Measurements from ENCODE around the gene ZBTB37. TPM values are rescaled to one million over a fixed set of nuclear protein-coding genes. Genes with fewer than 3 reads are reported as not detected.

The ZBTB37 gene
- 10.9 TPM for total RNA-seq
- polyA plus RNA-seq (ENCODE audit: insufficient read depth in 1 of 8, insufficient read length in 8 of 8, low replicate concordance in 1 of 8) = 1 to 10 TPM; 2.6 to 6.0 (median 4.4) TPM
- long read RNA-seq, donor 1 = 0 reads
- long read RNA-seq, donor 2 = 0 reads
- long read RNA-seq, donor 3, partial matches to known transcripts = 0 of 1 reads
- long read RNA-seq, donor 3, other reads (novel, unspliced or antisense) = 0 of 1 reads
- long read RNA-seq, donor 4 = 0 reads
- long read RNA-seq, donor 5 = 0 reads
- long read RNA-seq, donor 6 = 0 reads
- long read RNA-seq, donor 7 = 0 reads
- long read RNA-seq, donor 8 = 0 reads
- long read RNA-seq, donor 9 = 0 reads
- long read RNA-seq, donor 10 = 0 reads
- long read RNA-seq, donor 11 = 0 reads

- WGBS (ENCODE audit: insufficient coverage) = 0% methylated on average over 35 of the region's 53 CpGs
- peaks cover 15% of the 10 kb centered on the region for H3K4me1 ChIP-seq (ENCODE audit: control insufficient read depth, insufficient read depth, low read length)
- H3K27me3 ChIP-seq (ENCODE audit: control insufficient read depth, insufficient read depth, low read length) = no peaks in the 10 kb centered on the region
- H3K27ac ChIP-seq (ENCODE audit: low read length) = peak within 1 kb of the TSS; percentile 97
- no peak for DNase-seq
- peak within 1 kb of the TSS; percentile 84 for H3K4me3 ChIP-seq (ENCODE audit: low read length)
- H3K9me3 ChIP-seq (replicated peaks; ENCODE audit: control insufficient read depth, low read depth, low read length) = no peaks in the 10 kb centered on the region
- peaks cover 42% of the 10 kb centered on the region for H3K36me3 ChIP-seq (ENCODE audit: control insufficient read depth, insufficient read depth, low read length)
These were observed at the start of gene ZBTB37 for GRCh38 chr1:173868266-173869020. ZBTB37 (plus strand) TSS chr1:173868380; CDS start chr1:173870226, 1,846 bp downstream.

- no CpG with 5 or more reads among the region's 1 CpG for WGBS (ENCODE audit: insufficient coverage)
- H3K4me1 ChIP-seq (ENCODE audit: control insufficient read depth, insufficient read depth, low read length) = peaks cover 3% of the 10 kb centered on the region
- H3K9me3 ChIP-seq (replicated peaks; ENCODE audit: control insufficient read depth, low read depth, low read length) = peaks cover 3% of the 10 kb centered on the region
- no peak overlapping the region for H3K4me3 ChIP-seq (ENCODE audit: low read length)
- H3K27ac ChIP-seq (ENCODE audit: low read length) = no peak overlapping the region
- no peaks in the 10 kb centered on the region for H3K27me3 ChIP-seq (ENCODE audit: control insufficient read depth, insufficient read depth, low read length)
- peaks cover 2% of the 10 kb centered on the region for H3K36me3 ChIP-seq (ENCODE audit: control insufficient read depth, insufficient read depth, low read length)
- DNase-seq = no peak
These were observed 49.7 kb upstream of the ZBTB37 start for GRCh38 chr1:173818459-173818858.

GRCh38 chr1:173821680-173822079 lies 46.5 kb upstream of the ZBTB37 start:
- peaks cover 2% of the 10 kb centered on the region for H3K36me3 ChIP-seq (ENCODE audit: control insufficient read depth, insufficient read depth, low read length)
- no peaks in the 10 kb centered on the region for H3K9me3 ChIP-seq (replicated peaks; ENCODE audit: control insufficient read depth, low read depth, low read length)
- no peak for DNase-seq
- H3K4me1 ChIP-seq (ENCODE audit: control insufficient read depth, insufficient read depth, low read length) = peaks cover 12% of the 10 kb centered on the region
- 88% methylated on average over 4 of the region's 4 CpGs for WGBS (ENCODE audit: insufficient coverage)
- no peak overlapping the region for H3K4me3 ChIP-seq (ENCODE audit: low read length)
- no peaks in the 10 kb centered on the region for H3K27me3 ChIP-seq (ENCODE audit: control insufficient read depth, insufficient read depth, low read length)
- no peak overlapping the region for H3K27ac ChIP-seq (ENCODE audit: low read length)

- Histone ChIP-seq H3K9me3 (replicated peaks; ENCODE audit: control insufficient read depth, low read depth, low read length) (no peaks in the 10 kb centered on the region), H3K27ac (ENCODE audit: low read length) (peak overlapping the region; percentile 98), H3K27me3 (ENCODE audit: control insufficient read depth, insufficient read depth, low read length) (no peaks in the 10 kb centered on the region), H3K4me3 (ENCODE audit: low read length) (peak overlapping the region; percentile 80), H3K4me1 (ENCODE audit: control insufficient read depth, insufficient read depth, low read length) (peaks cover 12% of the 10 kb centered on the region), H3K36me3 (ENCODE audit: control insufficient read depth, insufficient read depth, low read length) (peaks cover 2% of the 10 kb centered on the region)
- no peak for DNase-seq
- WGBS (ENCODE audit: insufficient coverage) = 0% methylated on average over 20 of the region's 25 CpGs
These were observed 44.3 kb upstream of the ZBTB37 start for GRCh38 chr1:173823781-173824314.

GRCh38 chr1:173824315-173825081 lies 43.7 kb upstream of the ZBTB37 start, which contains the start of the genes CENPL and DARS2:
CENPL (minus strand) TSS chr1:173824883; CDS start chr1:173811299, 13,584 bp downstream.
DARS2 (plus strand) TSS chr1:173824673; CDS start chr1:173825230, 557 bp downstream.
- Histone ChIP-seq H3K36me3 (ENCODE audit: control insufficient read depth, insufficient read depth, low read length) (no peaks in the 10 kb centered on the region), H3K27ac (ENCODE audit: low read length) (peak within 1 kb of the TSS; percentile 98), H3K4me1 (ENCODE audit: control insufficient read depth, insufficient read depth, low read length) (peaks cover 12% of the 10 kb centered on the region), H3K4me3 (ENCODE audit: low read length) (peak within 1 kb of the TSS; percentile 80), H3K9me3 (replicated peaks; ENCODE audit: control insufficient read depth, low read depth, low read length) (no peaks in the 10 kb centered on the region), H3K27me3 (ENCODE audit: control insufficient read depth, insufficient read depth, low read length) (no peaks in the 10 kb centered on the region)
- under 1% methylated on average over 44 of the region's 55 CpGs for WGBS (ENCODE audit: insufficient coverage)
- peak; percentile 100 for DNase-seq

- H3K36me3 ChIP-seq (ENCODE audit: control insufficient read depth, insufficient read depth, low read length) = no peaks in the 10 kb centered on the region
- no peaks in the 10 kb centered on the region for H3K9me3 ChIP-seq (replicated peaks; ENCODE audit: control insufficient read depth, low read depth, low read length)
- H3K27ac ChIP-seq (ENCODE audit: low read length) = no peak overlapping the region
- H3K4me3 ChIP-seq (ENCODE audit: low read length) = no peak overlapping the region
- H3K4me1 ChIP-seq (ENCODE audit: control insufficient read depth, insufficient read depth, low read length) = peaks cover 12% of the 10 kb centered on the region
- H3K27me3 ChIP-seq (ENCODE audit: control insufficient read depth, insufficient read depth, low read length) = no peaks in the 10 kb centered on the region
- WGBS (ENCODE audit: insufficient coverage) = 80% methylated on average over 1 of the region's 2 CpGs
- DNase-seq = no peak
These were observed 40.6 kb upstream of the ZBTB37 start for GRCh38 chr1:173827611-173828010.

GRCh38 chr1:173832748-173833147 lies 35.4 kb upstream of the ZBTB37 start:
- H3K27me3 ChIP-seq (ENCODE audit: control insufficient read depth, insufficient read depth, low read length) = no peaks in the 10 kb centered on the region

GRCh38 chr1:173852105-173852504 lies 16.1 kb upstream of the ZBTB37 start:
- H3K27ac ChIP-seq (ENCODE audit: low read length) = no peak overlapping the region
- H3K4me1 ChIP-seq (ENCODE audit: control insufficient read depth, insufficient read depth, low read length) = no peaks in the 10 kb centered on the region
- no peak for DNase-seq
- no peaks in the 10 kb centered on the region for H3K9me3 ChIP-seq (replicated peaks; ENCODE audit: control insufficient read depth, low read depth, low read length)
- H3K4me3 ChIP-seq (ENCODE audit: low read length) = no peak overlapping the region
- no peaks in the 10 kb centered on the region for H3K27me3 ChIP-seq (ENCODE audit: control insufficient read depth, insufficient read depth, low read length)
- peaks cover 32% of the 10 kb centered on the region for H3K36me3 ChIP-seq (ENCODE audit: control insufficient read depth, insufficient read depth, low read length)
- no CpG with 5 or more reads among the region's 4 CpGs for WGBS (ENCODE audit: insufficient coverage)

More at GRCh38 chr1:173832748-173833147, 35.4 kb upstream of the ZBTB37 start:
- no peak overlapping the region for H3K27ac ChIP-seq (ENCODE audit: low read length)
- peaks cover 19% of the 10 kb centered on the region for H3K36me3 ChIP-seq (ENCODE audit: control insufficient read depth, insufficient read depth, low read length)
- no CpG with 5 or more reads among the region's 1 CpG for WGBS (ENCODE audit: insufficient coverage)
- no peaks in the 10 kb centered on the region for H3K4me1 ChIP-seq (ENCODE audit: control insufficient read depth, insufficient read depth, low read length)
- no peak overlapping the region for H3K4me3 ChIP-seq (ENCODE audit: low read length)
- no peak for DNase-seq
- H3K9me3 ChIP-seq (replicated peaks; ENCODE audit: control insufficient read depth, low read depth, low read length) = no peaks in the 10 kb centered on the region

GRCh38 chr1:173853074-173853473 lies 15.1 kb upstream of the ZBTB37 start:
- DNase-seq = no peak
- Histone ChIP-seq H3K4me3 (ENCODE audit: low read length) (no peak overlapping the region), H3K4me1 (ENCODE audit: control insufficient read depth, insufficient read depth, low read length) (no peaks in the 10 kb centered on the region), H3K9me3 (replicated peaks; ENCODE audit: control insufficient read depth, low read depth, low read length) (no peaks in the 10 kb centered on the region), H3K36me3 (ENCODE audit: control insufficient read depth, insufficient read depth, low read length) (peaks cover 32% of the 10 kb centered on the region), H3K27ac (ENCODE audit: low read length) (peak overlapping the region; percentile 44), H3K27me3 (ENCODE audit: control insufficient read depth, insufficient read depth, low read length) (no peaks in the 10 kb centered on the region)
- 42% methylated on average over 2 of the region's 5 CpGs for WGBS (ENCODE audit: insufficient coverage)
